CD4-positive, alpha-beta T cell (primary cell): Measurements from ENCODE around the gene FAM210B. TPM values are rescaled to one million over a fixed set of nuclear protein-coding genes. Genes with fewer than 3 reads are reported as not detected.

Experiments used
- ATAC-seq: fragments of 200-7000 bp; cut with Tn5 transposase; one replicate; pipeline ENCODE4 v1.10.0; 2022; ENCODE audit warnings: mild to moderate bottlenecking; ENCODE audit not compliant: poor library complexity
- CTCF ChIA-PET: fragments of 350-600 bp; sonication (Branson Sonifier 250); formaldehyde crosslinking; loops from one replicate; lab custom pipeline; 2021; ENCODE audit warnings: antibody characterized with exemption, inconsistent platforms; lab: Charles Lee
- POLR2A ChIA-PET: fragments of 350-600 bp; sonication (Branson Sonifier 250); formaldehyde crosslinking; loops from one replicate; lab custom pipeline; 2021; ENCODE audit warnings: antibody characterized with exemption, inconsistent platforms; lab: Charles Lee
- DNase-seq, 14 experiments: peaks; one replicate each; pipeline ENCODE4 v3.0.0-alpha.2; 2013 to 2020; ENCODE audit warnings: mixed read lengths in 2 of 14
- H3K27ac ChIP-seq, 2 donors: one replicate each; pipeline versions ENCODE4 v1.5.1 to v1.7.0; 2013; ENCODE audit warnings: low read length in 2 of 2, low read depth in 1 of 2, mild to moderate bottlenecking in 1 of 2
- H3K27me3 ChIP-seq, 2 experiments: 1 replicate in 1 of 2; 2 replicates in 1 of 2; pipeline versions ENCODE4 v1.6.1 to v1.7.0; 2013; ENCODE audit warnings: low read length in 2 of 2, control low read depth in 1 of 2, mild to moderate bottlenecking in 1 of 2, moderate library complexity in 1 of 2; ENCODE audit not compliant: insufficient read depth in 2 of 2, control insufficient read depth in 1 of 2
- H3K36me3 ChIP-seq: one replicate; pipeline ENCODE4 v1.6.1; 2013; ENCODE audit warnings: low read length, control low read depth; ENCODE audit not compliant: insufficient read depth
- H3K4me1 ChIP-seq: one replicate; pipeline ENCODE4 v1.6.1; 2013; ENCODE audit warnings: low read length, control low read depth; ENCODE audit not compliant: insufficient read depth
- H3K4me3 ChIP-seq: one replicate; pipeline ENCODE4 v1.5.1; 2013; ENCODE audit warnings: mild to moderate bottlenecking, low read length, moderate library complexity
- H3K9me3 ChIP-seq, 2 experiments: 1 replicate in 1 of 2; 2 replicates in 1 of 2; pipeline versions ENCODE4 v1.6.1 to v1.7.0; 2013; ENCODE audit warnings: low read length in 2 of 2, mild to moderate bottlenecking in 2 of 2, control low read depth in 1 of 2, moderate library complexity in 1 of 2; ENCODE audit not compliant: control insufficient read depth in 1 of 2, insufficient read depth in 1 of 2
- H3K27ac Mint-ChIP-seq: one replicate; pipeline ENCODE4 v1.8.0; 2020; ENCODE audit warnings: mixed read lengths
- H3K27me3 Mint-ChIP-seq: one replicate; pipeline ENCODE4 v1.8.0; 2021; ENCODE audit warnings: mixed read lengths
- H3K36me3 Mint-ChIP-seq: one replicate; pipeline ENCODE4 v1.8.0; 2021; ENCODE audit warnings: low read depth, mixed read lengths
- H3K4me1 Mint-ChIP-seq: one replicate; pipeline ENCODE4 v1.8.0; 2021; ENCODE audit warnings: low read depth, mixed read lengths
- H3K4me3 Mint-ChIP-seq: one replicate; pipeline ENCODE4 v1.8.0; 2020; ENCODE audit warnings: mild to moderate bottlenecking, mixed read lengths
- H3K9me3 Mint-ChIP-seq: one replicate; pipeline ENCODE4 v1.8.0; 2020; ENCODE audit warnings: mixed read lengths
- CTCF ChIP-seq: fragments of 200-600 bp; IDR thresholded peaks from one replicate; pipeline ENCODE4 v1.8.0; 2022; ENCODE audit warnings: antibody characterized with exemption, mild to moderate bottlenecking
- intact Hi-C, 2 experiments: fragments of 100-400 bp; cut with DNase I in 1 of 2; cut with micrococcal nuclease in 1 of 2; formaldehyde crosslinking; loops; one replicate each; pipeline versions ENCODE4 v1.15.1 to v1.9.0; 2023 to 2025; cut with DNase I, micrococcal nuclease
- total RNA-seq, 174 experiments: library from RNA in 2 of 174; stranded (reverse) in 2 of 174; gene quantifications; one replicate each; pipeline ENCODE4 v1.2.3 and lab custom pipeline; 2021 to 2026

Gene FAM210B
- total RNA-seq, 2 experiments from 2014 or later, result 14.4 to 14.7 TPM

DNA sequence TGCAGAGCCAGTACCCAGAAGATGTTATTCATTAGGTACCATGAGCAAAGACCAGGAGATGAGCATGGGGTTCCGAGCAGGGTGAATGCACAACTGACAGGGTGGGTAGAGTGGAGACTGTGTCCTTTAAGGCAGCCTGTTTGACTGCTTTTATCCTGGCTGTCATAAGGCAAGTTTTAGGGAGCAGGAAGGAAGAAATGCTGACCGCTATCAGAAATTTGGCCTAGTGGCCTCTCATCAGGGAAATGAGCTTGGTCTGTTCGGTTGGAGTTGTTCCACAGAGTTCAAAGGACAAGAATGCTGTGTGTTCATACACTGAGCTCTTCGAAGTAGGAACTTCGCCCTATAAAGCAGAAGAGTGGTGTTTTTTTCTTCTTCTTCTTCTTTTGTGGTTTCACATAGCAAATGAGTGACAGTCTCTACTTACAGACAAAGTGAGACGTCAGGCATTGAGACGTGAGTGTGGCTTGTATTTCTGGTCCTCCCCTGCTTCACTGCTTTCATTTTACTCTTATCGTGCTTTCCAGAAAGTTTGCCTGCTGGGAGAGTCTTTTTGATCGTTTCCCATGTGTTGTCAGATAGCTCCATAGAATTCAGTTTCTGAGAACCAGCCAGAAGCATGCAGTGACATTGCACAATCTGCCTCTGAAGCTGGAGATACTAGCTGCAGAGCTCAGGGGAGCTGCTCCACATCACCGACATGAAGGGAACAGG lies 53.1 kb downstream of the FAM210B start, which contains the start of gene CASS4:
TSS of gene CASS4 (plus strand) at position 502 of the 714 bp plus-strand sequence. CDS start at position 701, 199 bp downstream.
- H3K27ac ChIP-seq, result peak within 1 kb of the TSS; percentile 50 to 79
- H3K36me3 Mint-ChIP-seq, result peaks cover 40% of the 10 kb centered on the region
- H3K27me3 Mint-ChIP-seq, result no peaks in the 10 kb centered on the region
- ATAC-seq (peak; percentile 83), DNase-seq (peak in 9 of 14 experiments; percentile 17 to 79 (median 49))
- no peaks in the 10 kb centered on the region for H3K27me3 ChIP-seq
- H3K9me3 Mint-ChIP-seq, result no peaks in the 10 kb centered on the region
- CTCF ChIA-PET, result interaction anchor here (1.6 to 1.9 kb wide), 3 partner anchors 15 to 57 kb away, joined by 3 to 6 read pairs (median 5); partner anchors contain the start of gene RTF2
- H3K9me3 ChIP-seq, result no peaks in the 10 kb centered on the region
- peak within 1 kb of the TSS; percentile 91 for H3K27ac Mint-ChIP-seq
- intact Hi-C loops, result loop anchor here in 1 of 2 experiments (1.0 to 2.0 kb wide), 4 partner anchors 20 to 56 kb away; partner anchors contain the start of genes AURKA, CSTF1 and RTF2
- TF ChIP-seq CTCF, result no peak
- peak within 1 kb of the TSS; percentile 95 for H3K4me3 Mint-ChIP-seq
- peaks cover 59% of the 10 kb centered on the region for H3K4me1 Mint-ChIP-seq
- H3K4me1 ChIP-seq, result peaks cover 45% of the 10 kb centered on the region
- POLR2A ChIA-PET, result interaction anchor here (0.6 to 3.8 kb wide), 22 partner anchors 8 to 986 kb away, joined by 3 to 45 read pairs (median 5); partner anchors contain the start of genes AURKA, CSTF1, FAM210B and RTF2
- peaks cover 11% of the 10 kb centered on the region for H3K36me3 ChIP-seq
- H3K4me3 ChIP-seq, result peak within 1 kb of the TSS; percentile 62

DNA sequence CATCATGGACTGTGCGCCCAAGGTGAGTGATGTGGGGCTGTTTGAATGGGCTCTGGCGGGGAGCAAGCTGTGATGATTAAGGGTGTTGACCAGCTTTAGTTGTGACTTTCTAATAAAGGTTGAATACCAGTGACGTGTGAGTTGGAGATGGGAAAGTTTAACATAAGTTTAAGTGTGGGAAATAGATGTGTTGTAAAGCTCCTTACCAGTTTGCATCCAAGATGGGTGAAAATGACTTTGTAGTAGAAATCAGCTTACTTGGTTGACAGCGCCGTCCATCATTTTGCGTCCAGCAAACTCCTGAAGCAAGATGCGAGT lies 53.7 kb downstream of the FAM210B start:
- TF ChIP-seq CTCF, result no peak
- no peaks in the 10 kb centered on the region for H3K27me3 Mint-ChIP-seq
- H3K4me1 ChIP-seq, result peaks cover 50% of the 10 kb centered on the region
- H3K4me3 ChIP-seq, result peak overlapping the region; percentile 62
- H3K36me3 Mint-ChIP-seq, result peaks cover 35% of the 10 kb centered on the region
- peak overlapping the region; percentile 91 for H3K27ac Mint-ChIP-seq
- H3K9me3 Mint-ChIP-seq, result no peaks in the 10 kb centered on the region
- no peak for DNase-seq
- peak overlapping the region; percentile 50 to 79 for H3K27ac ChIP-seq
- H3K9me3 ChIP-seq, result no peaks in the 10 kb centered on the region
- peaks cover 64% of the 10 kb centered on the region for H3K4me1 Mint-ChIP-seq
- POLR2A ChIA-PET, result interaction anchor here (1.0 to 3.8 kb wide), 20 partner anchors 8 to 985 kb away, joined by 3 to 45 read pairs (median 6); partner anchors contain the start of genes AURKA, CSTF1, FAM210B and RTF2
- H3K36me3 ChIP-seq, result peaks cover 6% of the 10 kb centered on the region
- ATAC-seq, result no peak
- intact Hi-C loops, result loop anchor here in 1 of 2 experiments (1.0 to 2.0 kb wide), 4 partner anchors 20 to 56 kb away; partner anchors contain the start of genes AURKA, CSTF1 and RTF2
- H3K27me3 ChIP-seq, result no peaks in the 10 kb centered on the region
- H3K4me3 Mint-ChIP-seq, result peak overlapping the region; percentile 95
- CTCF ChIA-PET, result interaction anchor here (1.6 kb wide), 2 partner anchors 27 to 56 kb away, joined by 3 to 5 read pairs; partner anchors contain the start of gene RTF2

DNA sequence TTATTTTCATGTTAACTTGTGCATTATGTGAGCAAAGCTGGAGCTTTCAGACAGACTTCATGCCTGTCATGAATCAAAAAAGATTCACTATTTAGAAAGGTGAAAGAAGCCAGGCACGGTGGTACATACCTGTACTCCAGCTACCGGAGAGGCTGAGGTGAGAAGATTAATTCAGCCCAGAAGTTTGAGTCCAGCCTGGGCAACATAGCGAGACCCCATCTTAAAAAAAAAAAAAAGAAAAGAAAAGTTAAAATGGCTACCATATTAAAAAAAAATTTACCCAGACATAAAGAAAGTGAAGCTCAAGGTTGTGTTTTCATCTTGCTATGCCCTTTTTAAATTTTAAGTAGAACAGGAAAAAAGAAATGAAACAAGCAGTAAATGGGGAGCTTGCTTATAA lies 54.2 kb downstream of the FAM210B start:
- TF ChIP-seq CTCF, result no peak
- Mint-ChIP-seq H3K4me3 (peak overlapping the region; percentile 95), H3K4me1 (peaks cover 69% of the 10 kb centered on the region), H3K27ac (peak overlapping the region; percentile 91), H3K9me3 (no peaks in the 10 kb centered on the region), H3K27me3 (no peaks in the 10 kb centered on the region), H3K36me3 (peaks cover 31% of the 10 kb centered on the region)
- Histone ChIP-seq H3K27me3 (no peaks in the 10 kb centered on the region), H3K27ac (peak overlapping the region; percentile 50 to 79), H3K4me1 (peaks cover 56% of the 10 kb centered on the region), H3K4me3 (peak overlapping the region; percentile 62), H3K36me3 (peaks cover under 1% of the 10 kb centered on the region), H3K9me3 (no peaks in the 10 kb centered on the region)
- ChIA-PET CTCF (interaction anchor here (0.6 to 1.6 kb wide), 5 partner anchors 9 to 56 kb away, joined by 3 to 5 read pairs (median 3); partner anchors contain the start of gene RTF2), POLR2A (interaction anchor here (1.1 to 3.8 kb wide), 13 partner anchors 9 to 985 kb away, joined by 3 to 45 read pairs (median 6); partner anchors contain the start of genes AURKA, CSTF1, FAM210B and RTF2)
- intact Hi-C loops, result loop anchor here in 1 of 2 experiments (1.0 to 2.0 kb wide), 4 partner anchors 21 to 55 kb away; partner anchors contain the start of genes AURKA, CSTF1 and RTF2
- no peak for ATAC-seq
- DNase-seq, result no peak
